ENCODE results near the gene KRTAP9-3. TPM values are rescaled to one million over a fixed set of nuclear protein-coding genes. Genes with fewer than 3 reads are reported as not detected.
"Not testable (repeated sequence)": the region's sequence is repeated elsewhere in the genome, so short reads cannot be mapped to it uniquely, and the experiment has no call there.

Gene KRTAP9-3
- total RNA-seq, 3 donors from 2014 or later (not counting 1 experiment from before 2014, with no cell fraction given), result not detected

- ATAC-seq (no peak), DNase-seq (peak in 1 of 2 donors; percentile 0)
- Histone ChIP-seq H3K9me3 (ENCODE audit: control insufficient read depth, insufficient read depth, low read length) (no peaks in the 10 kb centered on the region), H3K4me1 (ENCODE audit: control insufficient read depth, insufficient read depth, low read length) (no peaks in the 10 kb centered on the region), H3K27me3 (ENCODE audit: control insufficient read depth, insufficient read depth, low read length) (no peaks in the 10 kb centered on the region), H3K27ac (ENCODE audit: low read length) (no peak overlapping the region), H3K36me3 (ENCODE audit: control insufficient read depth, insufficient read depth, low read length) (no peaks in the 10 kb centered on the region), H3K4me3 (ENCODE audit: low read length) (no peak overlapping the region)
- peaks cover 23 to 49% of the 10 kb centered on the region in 2 donors for H3K27me3 Mint-ChIP-seq (ENCODE audit: low read depth in 2 of 2)
- intact Hi-C loops (cut with micrococcal nuclease), result no loop called here
- H3K4me1 Mint-ChIP-seq, result no peaks in the 10 kb centered on the region
- no peak overlapping the region for H3K27ac Mint-ChIP-seq
- H3K9me3 Mint-ChIP-seq, result no peaks in the 10 kb centered on the region
- H3K36me3 Mint-ChIP-seq, result no peaks in the 10 kb centered on the region
- TF ChIP-seq CTCF (IDR thresholded peaks at IDR 0.05), result no peak
- WGBS (ENCODE audit: insufficient coverage), result 90% methylated on average over 1 of the region's 1 CpG
- H3K4me3 Mint-ChIP-seq, result no peak overlapping the region
Observed at GRCh38 chr17:41251261-41251660, 19.0 kb downstream of the KRTAP9-3 start.

- no peak for TF ChIP-seq CTCF (IDR thresholded peaks at IDR 0.05)
- intact Hi-C loops (cut with micrococcal nuclease), result no loop called here
- WGBS (ENCODE audit: insufficient coverage), result 50% methylated on average over 1 of the region's 1 CpG
Observed at GRCh38 chr17:41254861-41255260, 22.6 kb downstream of the KRTAP9-3 start.

GRCh38 chr17:41255381-41256290, 23.4 kb downstream of the KRTAP9-3 start, which contains the start of gene KRTAP9-9:
Gene KRTAP9-9 (plus strand): TSS chr17:41255384.
- H3K27me3 ChIP-seq (ENCODE audit: control insufficient read depth, insufficient read depth, low read length); H3K36me3 ChIP-seq (ENCODE audit: control insufficient read depth, insufficient read depth, low read length); H3K4me1 ChIP-seq (ENCODE audit: control insufficient read depth, insufficient read depth, low read length); H3K4me1 Mint-ChIP-seq; H3K9me3 ChIP-seq (ENCODE audit: control insufficient read depth, insufficient read depth, low read length); H3K27ac ChIP-seq (ENCODE audit: low read length); H3K4me3 ChIP-seq (ENCODE audit: low read length); H3K27ac Mint-ChIP-seq; ATAC-seq; H3K9me3 Mint-ChIP-seq; intact Hi-C loops (cut with micrococcal nuclease); H3K36me3 Mint-ChIP-seq; H3K4me3 Mint-ChIP-seq: not testable (repeated sequence)
- peaks cover 27 to 80% of the 10 kb centered on the region in 2 donors for H3K27me3 Mint-ChIP-seq (ENCODE audit: low read depth in 2 of 2)
- DNase-seq, result peak in 1 of 2 donors; percentile 0
- 82% methylated on average over 5 of the region's 5 CpGs for whole genome bisulfite sequencing (ENCODE audit: insufficient coverage)

More at GRCh38 chr17:41254861-41255260, 22.6 kb downstream of the KRTAP9-3 start:
- no peak overlapping the region for H3K4me3 Mint-ChIP-seq
- no peaks in the 10 kb centered on the region for H3K9me3 ChIP-seq (ENCODE audit: control insufficient read depth, insufficient read depth, low read length)
- DNase-seq (peak in 1 of 2 donors; percentile 0), ATAC-seq (no peak)
- H3K36me3 ChIP-seq (ENCODE audit: control insufficient read depth, insufficient read depth, low read length), result no peaks in the 10 kb centered on the region
- H3K9me3 Mint-ChIP-seq, result no peaks in the 10 kb centered on the region
- no peak overlapping the region for H3K4me3 ChIP-seq (ENCODE audit: low read length)
- no peaks in the 10 kb centered on the region for H3K4me1 ChIP-seq (ENCODE audit: control insufficient read depth, insufficient read depth, low read length)
- H3K27me3 ChIP-seq (ENCODE audit: control insufficient read depth, insufficient read depth, low read length), result peaks cover 2% of the 10 kb centered on the region
- no peaks in the 10 kb centered on the region for H3K4me1 Mint-ChIP-seq
- no peak overlapping the region for H3K27ac ChIP-seq (ENCODE audit: low read length)
- H3K36me3 Mint-ChIP-seq, result no peaks in the 10 kb centered on the region
- no peak overlapping the region for H3K27ac Mint-ChIP-seq
- H3K27me3 Mint-ChIP-seq (ENCODE audit: low read depth in 2 of 2), result peaks cover 28 to 80% of the 10 kb centered on the region in 2 donors

- DNase-seq (peak in 1 of 2 donors; percentile 0), ATAC-seq (no peak)
- Histone ChIP-seq H3K27me3 (ENCODE audit: control insufficient read depth, insufficient read depth, low read length) (peaks cover 2% of the 10 kb centered on the region), H3K9me3 (ENCODE audit: control insufficient read depth, insufficient read depth, low read length) (no peaks in the 10 kb centered on the region), H3K36me3 (ENCODE audit: control insufficient read depth, insufficient read depth, low read length) (no peaks in the 10 kb centered on the region), H3K27ac (ENCODE audit: low read length) (no peak overlapping the region), H3K4me1 (ENCODE audit: control insufficient read depth, insufficient read depth, low read length) (no peaks in the 10 kb centered on the region), H3K4me3 (ENCODE audit: low read length) (no peak overlapping the region)
- Mint-ChIP-seq H3K4me3 (no peak overlapping the region), H3K27me3 (ENCODE audit: low read depth in 2 of 2) (peaks cover 34 to 80% of the 10 kb centered on the region in 2 donors), H3K27ac (no peak overlapping the region), H3K36me3 (no peaks in the 10 kb centered on the region), H3K9me3 (no peaks in the 10 kb centered on the region), H3K4me1 (no peaks in the 10 kb centered on the region)
- intact Hi-C loops (cut with micrococcal nuclease), result no loop called here
- no peak for TF ChIP-seq CTCF (IDR thresholded peaks at IDR 0.05)
- WGBS (ENCODE audit: insufficient coverage), result no CpG with 5 or more reads among the region's 1 CpG
Observed at GRCh38 chr17:41256291-41256685, 24.0 kb downstream of the KRTAP9-3 start.

Measured in natural killer cell (primary cell).